Subcutaneous adipose tissue (tissue), 4 donors: Measurements from ENCODE around the gene CLEC11A. TPM values are rescaled to one million over a fixed set of nuclear protein-coding genes. Genes with fewer than 3 reads are reported as not detected.

Experiments
- CTCF ChIP-seq: fragments of 450-650 bp; IDR thresholded peaks from one replicate; pipeline ENCODE4 v1.5.1; 2016; ENCODE audit warnings: low read depth, mild to moderate bottlenecking, control low read depth, antibody characterized with exemption, moderate library complexity
- total RNA-seq, 4 donors: library from RNA; depleted of rRNA; stranded (reverse); fragments of >200 nt; gene quantifications; one replicate each; pipeline ENCODE4 v1.1.0, GENCODE V29; 2016

The CLEC11A gene
- total RNA-seq, 4 donors from 2014 or later: 4.1 to 23.5 (median 9.6) TPM

- TF ChIP-seq CTCF: no peak
These were observed 2.8 kb upstream of the CLEC11A start for GRCh38 chr19:50720181-50720920.

GRCh38 chr19:50720921-50721381 lies 2.2 kb upstream of the CLEC11A start:
- no peak for TF ChIP-seq CTCF

- no peak for TF ChIP-seq CTCF
These were observed 1.6 kb upstream of the CLEC11A start for GRCh38 chr19:50721441-50722137.

- no peak for TF ChIP-seq CTCF
These were observed 757 bp upstream of the CLEC11A start for GRCh38 chr19:50722201-50723013.

GRCh38 chr19:50723735-50724521 lies 764 bp downstream of the CLEC11A start:
- no peak for TF ChIP-seq CTCF

GRCh38 chr19:50724522-50725217 lies 1.5 kb downstream of the CLEC11A start:
- TF ChIP-seq CTCF: no peak
